ENCODE measurements around the gene RPL11.

DNA sequence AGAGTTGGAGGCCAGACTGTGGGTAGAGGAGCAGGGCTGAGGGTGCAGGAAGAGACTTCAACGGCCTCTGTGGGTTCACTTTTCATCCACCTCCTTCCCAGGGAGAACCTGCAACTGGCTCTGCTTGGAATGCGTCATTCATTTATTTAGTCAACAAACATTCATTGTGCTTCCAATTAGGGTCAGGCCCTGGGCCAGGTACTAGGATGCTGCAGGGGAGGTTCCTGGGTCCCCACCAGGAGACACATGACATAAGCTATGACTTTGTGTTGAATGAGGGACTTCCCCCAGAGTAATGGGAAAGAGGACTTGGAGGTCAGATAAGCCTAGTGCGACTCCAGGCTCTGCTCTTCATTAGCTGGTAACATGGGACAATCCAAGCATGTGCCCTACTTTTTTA is 46.3 kb upstream of the RPL11 start:
- TF ChIP-seq, protein P1, sequence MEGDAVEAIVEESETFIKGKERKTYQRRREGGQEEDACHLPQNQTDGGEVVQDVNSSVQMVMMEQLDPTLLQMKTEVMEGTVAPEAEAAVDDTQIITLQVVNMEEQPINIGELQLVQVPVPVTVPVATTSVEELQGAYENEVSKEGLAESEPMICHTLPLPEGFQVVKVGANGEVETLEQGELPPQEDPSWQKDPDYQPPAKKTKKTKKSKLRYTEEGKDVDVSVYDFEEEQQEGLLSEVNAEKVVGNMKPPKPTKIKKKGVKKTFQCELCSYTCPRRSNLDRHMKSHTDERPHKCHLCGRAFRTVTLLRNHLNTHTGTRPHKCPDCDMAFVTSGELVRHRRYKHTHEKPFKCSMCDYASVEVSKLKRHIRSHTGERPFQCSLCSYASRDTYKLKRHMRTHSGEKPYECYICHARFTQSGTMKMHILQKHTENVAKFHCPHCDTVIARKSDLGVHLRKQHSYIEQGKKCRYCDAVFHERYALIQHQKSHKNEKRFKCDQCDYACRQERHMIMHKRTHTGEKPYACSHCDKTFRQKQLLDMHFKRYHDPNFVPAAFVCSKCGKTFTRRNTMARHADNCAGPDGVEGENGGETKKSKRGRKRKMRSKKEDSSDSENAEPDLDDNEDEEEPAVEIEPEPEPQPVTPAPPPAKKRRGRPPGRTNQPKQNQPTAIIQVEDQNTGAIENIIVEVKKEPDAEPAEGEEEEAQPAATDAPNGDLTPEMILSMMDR (conservative IDR thresholded peaks at IDR 0.05; ENCODE audit: low read depth, low read length), result no peak
- TF ChIP-seq POLR2A (IDR thresholded peaks at IDR 0.05; ENCODE audit: low read depth, low read length) (no peak), SMC3 (IDR thresholded peaks at IDR 0.05; ENCODE audit: low read depth, low read length) (no peak), BHLHE40 (IDR thresholded peaks at IDR 0.05; ENCODE audit: low read depth, low read length) (no peak), CEBPB (IDR thresholded peaks at IDR 0.05; ENCODE audit: low read depth, low read length) (no peak)
- TF ChIP-seq, protein P2, sequence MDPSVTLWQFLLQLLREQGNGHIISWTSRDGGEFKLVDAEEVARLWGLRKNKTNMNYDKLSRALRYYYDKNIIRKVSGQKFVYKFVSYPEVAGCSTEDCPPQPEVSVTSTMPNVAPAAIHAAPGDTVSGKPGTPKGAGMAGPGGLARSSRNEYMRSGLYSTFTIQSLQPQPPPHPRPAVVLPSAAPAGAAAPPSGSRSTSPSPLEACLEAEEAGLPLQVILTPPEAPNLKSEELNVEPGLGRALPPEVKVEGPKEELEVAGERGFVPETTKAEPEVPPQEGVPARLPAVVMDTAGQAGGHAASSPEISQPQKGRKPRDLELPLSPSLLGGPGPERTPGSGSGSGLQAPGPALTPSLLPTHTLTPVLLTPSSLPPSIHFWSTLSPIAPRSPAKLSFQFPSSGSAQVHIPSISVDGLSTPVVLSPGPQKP (IDR thresholded peaks at IDR 0.05; ENCODE audit: borderline replicate concordance, low read depth, low read length), result no peak
